Gastroesophageal sphincter (tissue), 3 donors: ENCODE results near the gene PRKAR1B.

Source experiments
- CTCF ChIP-seq, 4 experiments: fragments of 200-600 bp in 2 of 4; fragments of 450-650 bp in 2 of 4; sonication (generic) in 1 of 4; IDR thresholded peaks; one replicate each; pipeline ENCODE4 v1.5.1; 2017 to 2019; ENCODE audit warnings: antibody characterized with exemption in 4 of 4, mild to moderate bottlenecking in 2 of 4, moderate library complexity in 2 of 4
- EP300 ChIP-seq: sonication (generic); formaldehyde crosslinking; IDR thresholded peaks from one replicate; pipeline ENCODE4 v1.6.1; 2017; ENCODE audit warnings: antibody characterized with exemption, mild to moderate bottlenecking

GRCh38 chr7:732094-732541 is 5.0 kb upstream of the PRKAR1B start:
- TF ChIP-seq EP300, result no peak
- TF ChIP-seq CTCF (IDR thresholded peaks at IDR 0.05), result peak in 2 of 4 experiments; percentile 56 to 58
